Measurements from ENCODE around the gene PCDH1.

GRCh38 chr5:141877356-141878185 is 639 bp downstream of the PCDH1 start:
- TF ChIP-seq POLR2A (IDR thresholded peaks at IDR 0.05; ENCODE audit: extremely low read depth, insufficient read length) (no peak), MYC (IDR thresholded peaks at IDR 0.05; ENCODE audit: low read depth, low read length) (no peak), MAX (IDR thresholded peaks at IDR 0.05; ENCODE audit: low read depth, low read length) (no peak)
- TF ChIP-seq, protein P1, sequence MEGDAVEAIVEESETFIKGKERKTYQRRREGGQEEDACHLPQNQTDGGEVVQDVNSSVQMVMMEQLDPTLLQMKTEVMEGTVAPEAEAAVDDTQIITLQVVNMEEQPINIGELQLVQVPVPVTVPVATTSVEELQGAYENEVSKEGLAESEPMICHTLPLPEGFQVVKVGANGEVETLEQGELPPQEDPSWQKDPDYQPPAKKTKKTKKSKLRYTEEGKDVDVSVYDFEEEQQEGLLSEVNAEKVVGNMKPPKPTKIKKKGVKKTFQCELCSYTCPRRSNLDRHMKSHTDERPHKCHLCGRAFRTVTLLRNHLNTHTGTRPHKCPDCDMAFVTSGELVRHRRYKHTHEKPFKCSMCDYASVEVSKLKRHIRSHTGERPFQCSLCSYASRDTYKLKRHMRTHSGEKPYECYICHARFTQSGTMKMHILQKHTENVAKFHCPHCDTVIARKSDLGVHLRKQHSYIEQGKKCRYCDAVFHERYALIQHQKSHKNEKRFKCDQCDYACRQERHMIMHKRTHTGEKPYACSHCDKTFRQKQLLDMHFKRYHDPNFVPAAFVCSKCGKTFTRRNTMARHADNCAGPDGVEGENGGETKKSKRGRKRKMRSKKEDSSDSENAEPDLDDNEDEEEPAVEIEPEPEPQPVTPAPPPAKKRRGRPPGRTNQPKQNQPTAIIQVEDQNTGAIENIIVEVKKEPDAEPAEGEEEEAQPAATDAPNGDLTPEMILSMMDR (IDR thresholded peaks at IDR 0.05; ENCODE audit: low read depth, low read length) = no peak
